HG03521 (cell line): ENCODE results near the gene CDH20.

Source experiments
- ATAC-seq: cut with Tn5 transposase; IDR thresholded peaks from one replicate; pipeline ENCODE4 v1.9.1; 2021; ENCODE audit warnings: mild to moderate bottlenecking, moderate library complexity; ENCODE audit not compliant: unreplicated experiment

Gene CDH20

GRCh38 chr18:61333271-61333745, at the start of gene CDH20:
TSS of gene CDH20 (plus strand) at chr18:61333430.
- no peak for ATAC-seq

DNA sequence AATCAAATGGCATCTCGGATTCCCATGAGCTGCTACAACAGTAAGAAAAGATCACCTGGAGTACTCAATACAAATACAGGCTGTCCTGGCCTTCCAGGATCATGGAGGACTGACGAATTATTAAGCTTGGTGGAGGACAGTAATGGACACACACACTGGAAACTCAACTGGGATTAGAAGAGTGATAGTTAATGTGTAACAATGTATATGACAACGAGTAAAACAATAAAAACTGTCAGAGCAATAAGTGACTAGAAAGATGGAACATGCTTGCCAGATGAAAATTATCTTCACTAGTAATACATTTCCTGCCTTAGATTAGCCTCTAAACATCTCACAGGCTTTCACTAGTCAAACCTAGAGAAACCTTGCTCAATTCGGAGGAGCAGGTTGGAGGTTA, 49.2 kb upstream of the CDH20 start:
- ATAC-seq: no peak

DNA sequence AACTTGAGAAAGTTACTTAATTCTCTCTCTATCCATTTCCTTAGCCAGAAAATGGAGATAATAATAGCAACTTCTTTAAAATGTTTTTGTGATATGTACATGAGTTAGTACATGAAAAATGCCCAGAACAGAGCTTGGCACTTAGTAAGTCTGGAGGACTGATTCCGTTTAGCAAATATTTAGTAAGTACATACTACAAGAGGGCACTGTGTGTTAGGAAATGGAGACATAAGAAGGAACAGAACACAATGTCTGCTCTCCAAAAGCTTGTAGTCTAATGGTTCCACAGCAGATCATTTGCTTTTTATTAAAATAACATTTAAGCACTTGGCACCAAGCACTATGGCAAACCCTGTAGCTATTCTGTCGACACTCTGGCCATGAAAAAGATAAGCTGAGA, 47.5 kb upstream of the CDH20 start:
- no peak for ATAC-seq

GRCh38 chr18:61286867-61287266, 46.4 kb upstream of the CDH20 start:
- ATAC-seq: no peak

DNA sequence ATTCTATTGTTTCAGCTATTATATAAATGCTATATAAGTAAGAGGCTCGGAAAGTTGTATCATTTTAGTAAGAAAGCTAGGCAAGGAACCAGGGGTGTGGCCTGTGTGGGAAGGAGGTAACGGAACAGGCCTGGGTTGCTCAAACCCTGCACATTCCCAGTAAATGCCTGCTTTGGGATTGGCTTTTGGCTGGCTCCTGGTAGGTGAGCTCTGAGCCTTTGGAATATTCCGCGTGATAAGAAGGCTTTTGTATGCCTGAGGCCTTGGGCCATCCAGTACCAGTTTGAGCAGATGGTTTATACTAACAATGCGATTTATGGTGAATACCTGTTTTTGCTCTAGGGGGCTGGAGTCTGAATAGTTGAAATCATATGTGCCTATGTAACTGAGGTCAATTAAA, 42.6 kb upstream of the CDH20 start:
- no peak for ATAC-seq

- no peak for ATAC-seq
Measured at GRCh38 chr18:61292280-61293035, 40.8 kb upstream of the CDH20 start.

GRCh38 chr18:61295153-61295552, 38.1 kb upstream of the CDH20 start:
- no peak for ATAC-seq

DNA sequence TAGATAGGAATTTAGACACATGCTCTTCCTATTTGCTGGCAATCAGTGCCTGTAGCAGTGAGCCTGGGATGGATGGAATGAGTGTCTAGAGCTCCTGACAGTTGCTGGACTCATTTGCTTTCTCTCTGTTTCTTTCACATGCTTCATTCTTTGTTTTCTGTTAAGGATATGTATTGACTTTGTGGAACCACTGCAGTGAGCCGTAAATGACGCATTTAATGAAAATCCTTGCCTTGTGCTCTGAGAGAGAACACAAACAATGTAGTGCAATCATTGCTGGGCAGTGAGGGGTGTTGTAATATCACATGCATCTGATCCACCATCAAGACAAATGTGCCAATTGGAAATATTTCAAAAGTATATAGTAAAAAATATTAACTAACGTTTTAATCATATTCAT, 25.2 kb upstream of the CDH20 start:
- ATAC-seq: no peak

DNA sequence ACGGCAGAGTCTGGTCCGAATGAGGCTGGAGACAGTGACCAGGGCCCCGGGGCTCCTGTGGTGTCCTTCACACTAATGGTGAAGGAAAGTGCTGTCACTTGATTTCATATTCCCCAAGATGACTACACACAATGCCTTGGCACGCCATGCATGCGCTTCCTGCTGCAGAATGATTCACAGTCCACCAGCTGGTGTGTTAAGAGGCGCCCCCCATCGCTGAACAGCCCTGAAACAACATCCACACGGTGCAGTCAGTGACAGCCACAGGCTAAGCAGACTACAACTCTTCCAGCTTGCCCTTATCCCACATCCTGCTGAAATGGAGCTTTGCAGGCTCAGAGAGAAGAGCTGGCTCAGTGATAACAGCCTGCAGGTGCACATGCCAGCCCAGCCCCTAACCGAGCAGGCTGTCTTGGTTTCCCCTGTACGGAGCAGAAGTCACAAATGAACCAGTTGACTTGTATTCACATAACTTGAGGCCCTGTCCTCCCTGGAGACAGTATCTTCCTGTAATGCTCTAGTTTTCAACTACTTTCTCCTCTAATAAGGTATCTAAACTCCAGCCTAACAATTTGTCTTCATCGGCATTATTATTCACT, 24.3 kb upstream of the CDH20 start:
- no peak for ATAC-seq

- peak; percentile 97 for ATAC-seq
Measured at GRCh38 chr18:61322265-61322873, 10.9 kb upstream of the CDH20 start.

GRCh38 chr18:61323951-61324350, 9.3 kb upstream of the CDH20 start:
- ATAC-seq: no peak

DNA sequence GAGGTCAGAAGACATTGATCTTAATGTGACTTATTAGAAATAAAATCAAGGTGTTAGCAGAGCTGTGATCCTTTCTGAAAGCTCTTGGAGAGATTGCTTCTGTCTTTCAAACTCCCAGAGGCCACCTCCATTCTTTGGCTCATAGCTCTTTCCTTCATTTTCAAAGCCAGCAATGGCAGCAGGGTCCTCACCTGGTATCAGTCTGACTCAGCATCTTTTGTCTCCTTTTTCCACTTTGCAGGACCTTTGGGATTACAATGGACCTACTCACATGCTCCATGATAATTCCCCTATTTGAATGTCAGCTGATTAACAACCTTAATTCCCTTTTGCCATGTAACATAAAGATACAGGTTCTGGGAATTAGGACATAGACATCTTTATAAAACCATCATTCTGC, 6.8 kb upstream of the CDH20 start:
- no peak for ATAC-seq

DNA sequence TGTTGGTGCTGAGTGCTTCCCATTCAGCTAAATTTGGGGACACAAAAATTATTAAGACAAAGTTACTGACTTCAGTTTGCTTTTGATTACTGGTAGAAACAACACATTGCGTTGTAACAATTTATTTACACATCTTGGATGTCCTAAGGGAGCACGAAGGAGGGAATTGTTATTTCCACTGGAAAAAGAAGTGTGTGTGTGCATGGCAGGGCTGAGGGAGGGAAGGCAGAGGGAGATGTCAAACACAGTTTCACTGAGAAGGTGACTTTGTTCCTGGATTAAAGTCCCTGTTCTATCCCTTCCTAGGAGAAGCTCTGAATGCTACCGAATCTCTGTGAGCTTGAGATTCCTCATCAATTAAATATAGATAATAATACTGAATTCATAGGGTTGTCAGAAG, 3.8 kb upstream of the CDH20 start:
- no peak for ATAC-seq

DNA sequence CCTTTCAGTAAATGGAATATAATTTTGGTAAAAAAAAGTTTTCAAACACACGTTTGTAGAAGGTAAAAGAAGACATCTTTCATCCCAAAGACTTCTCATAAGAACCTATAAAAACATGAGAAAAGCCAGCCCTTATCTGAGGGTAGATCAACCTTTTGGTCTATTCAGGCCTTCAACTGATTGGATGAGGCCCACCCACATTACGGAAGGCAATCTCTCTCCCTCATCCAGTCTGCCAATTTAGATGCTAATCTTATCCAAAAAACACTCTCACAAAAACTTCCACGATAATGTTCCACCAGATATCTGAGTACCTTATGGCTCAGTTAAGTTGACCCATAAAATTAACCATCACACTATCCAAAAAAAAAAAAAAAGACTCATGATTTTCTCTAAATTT, 2.2 kb upstream of the CDH20 start:
- no peak for ATAC-seq

- ATAC-seq: no peak
Measured at GRCh38 chr18:61333746-61334490, 688 bp downstream of the CDH20 start.

- ATAC-seq: no peak
Measured at GRCh38 chr18:61334491-61334850, 1.2 kb downstream of the CDH20 start.

DNA sequence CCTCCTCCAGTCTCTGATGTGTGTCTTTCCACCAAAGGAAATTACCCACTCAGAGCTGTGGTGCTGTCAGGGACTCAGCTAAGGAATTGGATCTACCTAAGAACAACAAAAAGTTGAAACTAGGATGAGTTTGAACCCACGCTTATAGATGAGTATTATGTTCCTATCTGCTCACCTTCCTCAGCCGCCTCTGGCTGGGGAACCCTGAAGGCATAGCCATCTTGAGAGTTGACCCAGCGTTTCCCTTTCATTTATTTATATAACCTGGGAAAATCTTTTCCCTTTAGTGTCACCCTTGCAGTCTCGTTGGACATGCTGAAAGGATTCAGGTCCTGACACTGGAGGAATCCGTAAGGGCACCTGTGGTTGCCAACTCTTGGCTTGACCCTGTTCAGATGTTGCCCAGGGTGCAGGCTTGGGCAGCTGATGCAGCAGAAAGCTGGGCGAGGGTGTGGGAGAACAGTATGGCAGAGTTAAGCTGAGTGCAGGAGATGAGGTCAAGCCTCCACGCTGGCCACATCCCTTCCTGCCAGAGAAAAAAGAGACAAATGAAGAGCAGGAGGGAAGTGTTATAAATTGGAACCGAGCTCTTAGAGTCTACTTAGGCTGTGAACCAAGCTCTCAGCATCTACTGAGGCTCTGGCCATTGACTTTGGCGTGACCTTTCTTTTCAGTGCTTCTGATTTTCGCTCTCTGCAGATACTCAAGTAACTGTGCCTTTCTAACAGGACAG, 1.9 kb downstream of the CDH20 start:
- ATAC-seq: no peak

DNA sequence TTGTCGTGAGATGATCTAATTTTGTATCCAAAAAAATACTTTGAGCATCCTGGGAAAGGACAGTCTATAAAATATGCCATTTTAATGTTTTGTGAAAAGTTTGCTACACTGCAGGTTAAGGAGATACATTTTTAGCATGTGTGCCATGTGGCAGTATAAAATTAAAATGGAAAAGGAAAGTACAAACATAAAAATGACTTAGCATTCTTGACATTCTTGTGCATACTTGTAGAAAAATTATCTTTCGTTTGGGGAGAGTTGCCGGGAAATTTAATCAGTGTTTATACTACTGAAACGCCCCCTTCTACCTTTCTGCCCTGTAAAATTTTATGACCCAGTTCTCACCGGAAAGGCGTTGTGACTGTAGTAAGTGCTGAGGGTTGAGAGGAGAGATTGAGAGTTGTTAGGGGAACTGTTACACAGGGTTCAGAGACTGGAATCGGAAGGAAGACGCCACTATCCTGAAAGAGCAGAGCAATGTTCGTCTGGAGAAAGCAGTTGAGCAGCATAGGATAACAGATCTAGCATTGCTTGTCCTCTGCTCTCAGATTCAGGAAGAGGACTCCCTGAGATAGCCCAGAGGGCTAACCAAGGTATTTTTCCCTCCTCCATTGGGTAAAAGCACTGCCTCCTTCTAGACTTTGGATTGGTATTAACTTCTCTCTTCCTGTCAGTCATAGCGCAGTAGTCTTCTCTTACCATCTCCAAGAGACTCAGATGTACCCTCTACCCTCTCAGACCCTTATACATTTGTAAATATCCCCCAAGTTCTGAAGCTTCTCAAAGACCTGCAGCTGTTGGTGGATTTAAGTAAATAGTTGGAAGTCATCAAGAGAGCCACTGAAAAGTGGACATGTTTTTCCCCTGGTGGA, 2.7 kb downstream of the CDH20 start:
- no peak for ATAC-seq

- ATAC-seq: no peak
Measured at GRCh38 chr18:61336766-61337165, 3.5 kb downstream of the CDH20 start.

- ATAC-seq: no peak
Measured at GRCh38 chr18:61337527-61337926, 4.3 kb downstream of the CDH20 start.
